ENCODE measurements around the gene CCNH. TPM values are rescaled to one million over a fixed set of nuclear protein-coding genes. Genes with fewer than 3 reads are reported as not detected.

The CCNH gene
- total RNA-seq, 1 experiment from 2014 or later, result 63.2 TPM

DNA sequence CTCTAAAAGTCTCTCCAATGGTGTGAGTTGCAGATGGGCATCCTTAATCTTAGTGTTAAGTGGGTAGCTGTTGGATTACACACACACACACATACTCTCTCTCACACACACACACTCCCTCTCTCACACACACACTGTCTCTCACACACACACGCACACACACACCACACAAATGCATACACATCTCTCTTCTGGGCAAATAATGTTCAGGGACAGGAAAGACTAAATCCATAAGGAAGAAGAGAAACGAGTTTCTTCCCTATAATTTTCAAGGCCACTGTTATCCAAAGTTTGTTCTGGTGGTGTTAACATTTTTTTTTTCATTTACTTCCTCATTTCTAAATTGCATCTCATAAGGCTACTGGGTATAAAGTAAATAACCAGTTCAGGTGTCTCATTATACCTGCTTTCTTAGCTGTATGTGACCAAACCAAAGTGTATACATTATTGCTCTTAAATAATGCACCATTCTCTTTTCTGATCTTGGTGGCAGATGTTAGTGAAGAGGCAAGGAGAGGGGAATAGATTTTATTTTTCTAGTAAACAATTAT is 22.5 kb upstream of the CCNH start:
- ChIA-PET RAD21 (ENCODE audit: low non-redundant PET in 1 of 2, low total read pairs in 2 of 2, uncharacterized antibody in 2 of 2, unreplicated experiment in 2 of 2) (no interaction called here), CTCF (no interaction called here), POLR2A (no interaction called here)
- DNase-seq (ENCODE audit: low read depth, low spot score), result no peak
- Histone ChIP-seq H3K4me2 (ENCODE audit: low read length) (no peak overlapping the region), H3K9ac (ENCODE audit: low read length) (no peak overlapping the region), H3K4me3 (replicated peaks in 1 of 2; ENCODE audit: low read depth in 1 of 2, low read length in 2 of 2) (no peak overlapping the region), H3K79me2 (ENCODE audit: insufficient read depth, low read length) (no peaks in the 10 kb centered on the region), H3K9me2 (ENCODE audit: insufficient read depth) (no peaks in the 10 kb centered on the region), H4K20me1 (ENCODE audit: insufficient read depth) (no peaks in the 10 kb centered on the region), H3K9me3 (ENCODE audit: control insufficient read depth in 1 of 2, insufficient read depth in 1 of 2, low read depth in 1 of 2, low read length in 2 of 2) (no peaks in the 10 kb centered on the region), H3K27me3 (ENCODE audit: insufficient read depth, low read length) (no peaks in the 10 kb centered on the region), H3K27ac (ENCODE audit: low read depth, low read length) (no peak overlapping the region), H3K4me1 (ENCODE audit: control insufficient read depth in 1 of 2, insufficient read depth in 2 of 2, low read length in 2 of 2) (no peaks in the 10 kb centered on the region), H2AFZ (ENCODE audit: low read depth, low read length, poor library complexity, severe bottlenecking) (no peak overlapping the region), H3K36me3 (ENCODE audit: control insufficient read depth in 1 of 2, insufficient read depth in 2 of 2, low read length in 2 of 2) (no peaks in the 10 kb centered on the region)
- intact Hi-C loops (cut with micrococcal nuclease), result no loop called here
- no TSS peak for BruUV-seq (replicated peaks)
- no peak for TF ChIP-seq CEBPB (IDR thresholded peaks at IDR 0.05; ENCODE audit: low read depth)
- TF ChIP-seq CTCF (IDR thresholded peaks at IDR 0.05 in 2 of 3, conservative IDR thresholded peaks at IDR 0.05 in 1 of 3; ENCODE audit: borderline replicate concordance in 1 of 3, insufficient read depth in 1 of 3, low read depth in 2 of 3, low read length in 2 of 3), result no peak
- TF ChIP-seq EGR1 (IDR thresholded peaks at IDR 0.05; ENCODE audit: low read depth), result no peak
- TF ChIP-seq SRF (IDR thresholded peaks at IDR 0.05; ENCODE audit: low read depth), result no peak
- TF ChIP-seq SP1 (IDR thresholded peaks at IDR 0.05; ENCODE audit: low read depth), result no peak
- no peak for TF ChIP-seq FOSL1 (IDR thresholded peaks at IDR 0.05; ENCODE audit: low read depth)
- TF ChIP-seq CBX3 (IDR thresholded peaks at IDR 0.05; ENCODE audit: low read depth), result no peak
- TF ChIP-seq, protein P1, sequence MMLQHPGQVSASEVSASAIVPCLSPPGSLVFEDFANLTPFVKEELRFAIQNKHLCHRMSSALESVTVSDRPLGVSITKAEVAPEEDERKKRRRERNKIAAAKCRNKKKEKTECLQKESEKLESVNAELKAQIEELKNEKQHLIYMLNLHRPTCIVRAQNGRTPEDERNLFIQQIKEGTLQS (IDR thresholded peaks at IDR 0.05), result no peak
- no peak for TF ChIP-seq TCF7L2 (IDR thresholded peaks at IDR 0.05; ENCODE audit: borderline replicate concordance, extremely low read depth, insufficient read depth, insufficient read length)
- TF ChIP-seq ZBTB33 (IDR thresholded peaks at IDR 0.05; ENCODE audit: extremely low read depth, insufficient replicate concordance, low read length), result no peak
- TF ChIP-seq, protein P2, sequence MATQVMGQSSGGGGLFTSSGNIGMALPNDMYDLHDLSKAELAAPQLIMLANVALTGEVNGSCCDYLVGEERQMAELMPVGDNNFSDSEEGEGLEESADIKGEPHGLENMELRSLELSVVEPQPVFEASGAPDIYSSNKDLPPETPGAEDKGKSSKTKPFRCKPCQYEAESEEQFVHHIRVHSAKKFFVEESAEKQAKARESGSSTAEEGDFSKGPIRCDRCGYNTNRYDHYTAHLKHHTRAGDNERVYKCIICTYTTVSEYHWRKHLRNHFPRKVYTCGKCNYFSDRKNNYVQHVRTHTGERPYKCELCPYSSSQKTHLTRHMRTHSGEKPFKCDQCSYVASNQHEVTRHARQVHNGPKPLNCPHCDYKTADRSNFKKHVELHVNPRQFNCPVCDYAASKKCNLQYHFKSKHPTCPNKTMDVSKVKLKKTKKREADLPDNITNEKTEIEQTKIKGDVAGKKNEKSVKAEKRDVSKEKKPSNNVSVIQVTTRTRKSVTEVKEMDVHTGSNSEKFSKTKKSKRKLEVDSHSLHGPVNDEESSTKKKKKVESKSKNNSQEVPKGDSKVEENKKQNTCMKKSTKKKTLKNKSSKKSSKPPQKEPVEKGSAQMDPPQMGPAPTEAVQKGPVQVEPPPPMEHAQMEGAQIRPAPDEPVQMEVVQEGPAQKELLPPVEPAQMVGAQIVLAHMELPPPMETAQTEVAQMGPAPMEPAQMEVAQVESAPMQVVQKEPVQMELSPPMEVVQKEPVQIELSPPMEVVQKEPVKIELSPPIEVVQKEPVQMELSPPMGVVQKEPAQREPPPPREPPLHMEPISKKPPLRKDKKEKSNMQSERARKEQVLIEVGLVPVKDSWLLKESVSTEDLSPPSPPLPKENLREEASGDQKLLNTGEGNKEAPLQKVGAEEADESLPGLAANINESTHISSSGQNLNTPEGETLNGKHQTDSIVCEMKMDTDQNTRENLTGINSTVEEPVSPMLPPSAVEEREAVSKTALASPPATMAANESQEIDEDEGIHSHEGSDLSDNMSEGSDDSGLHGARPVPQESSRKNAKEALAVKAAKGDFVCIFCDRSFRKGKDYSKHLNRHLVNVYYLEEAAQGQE (IDR thresholded peaks at IDR 0.05; ENCODE audit: low read depth), result no peak
- no peak for TF ChIP-seq POLR2AphosphoS5 (IDR thresholded peaks at IDR 0.05; ENCODE audit: low read depth, low read length)
- no peak for TF ChIP-seq YY1 (IDR thresholded peaks at IDR 0.05; ENCODE audit: extremely low read depth, insufficient replicate concordance, low read depth, low read length)
- no peak for TF ChIP-seq POLR2A (IDR thresholded peaks at IDR 0.05; ENCODE audit: borderline replicate concordance, extremely low read depth, insufficient read depth, insufficient read length)
- TF ChIP-seq, protein P3, sequence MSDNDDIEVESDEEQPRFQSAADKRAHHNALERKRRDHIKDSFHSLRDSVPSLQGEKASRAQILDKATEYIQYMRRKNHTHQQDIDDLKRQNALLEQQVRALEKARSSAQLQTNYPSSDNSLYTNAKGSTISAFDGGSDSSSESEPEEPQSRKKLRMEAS (IDR thresholded peaks at IDR 0.05), result no peak
- TF ChIP-seq ZNF274 (IDR thresholded peaks at IDR 0.05; ENCODE audit: low read depth, low read length), result no peak
- ATAC-seq, result no peak

Measured in HCT116 (cell line).